NT2/D1 (cell line): ENCODE data around the gene WRAP73.

Experiments used
- DNase-seq: peaks from one replicate; pipeline ENCODE4 v3.0.0-alpha.2; 2011; ENCODE audit warnings: low read depth, low spot score
- H3K27me3 ChIP-seq: 2 replicates; pipeline ENCODE4 v1.6.0; 2011; ENCODE audit warnings: mild to moderate bottlenecking; ENCODE audit not compliant: insufficient read length, insufficient read depth
- H3K36me3 ChIP-seq: 2 replicates; pipeline ENCODE4 v1.6.1; 2011; ENCODE audit warnings: mild to moderate bottlenecking, low read length, mixed read lengths; ENCODE audit not compliant: insufficient read depth, insufficient read length
- H3K4me1 ChIP-seq: 2 replicates; pipeline ENCODE4 v1.5.1; 2011; ENCODE audit not compliant: insufficient read depth, insufficient read length
- H3K4me3 ChIP-seq: 2 replicates; pipeline ENCODE4 v1.5.1; 2011; ENCODE audit warnings: low read depth; ENCODE audit not compliant: insufficient read length
- H3K9ac ChIP-seq: 2 replicates; pipeline ENCODE4 v1.6.0; 2011; ENCODE audit warnings: low read depth; ENCODE audit not compliant: insufficient read length
- H3K9me3 ChIP-seq: 2 replicates; pipeline ENCODE4 v1.5.1; 2011; ENCODE audit warnings: mild to moderate bottlenecking, low read length; ENCODE audit not compliant: insufficient read depth
- SUZ12 ChIP-seq: IDR thresholded peaks from 2 replicates; pipeline ENCODE4 v1.6.1; 2011; ENCODE audit not compliant: insufficient read length, insufficient read depth; ENCODE audit errors: extremely low read depth
- YY1 ChIP-seq: IDR thresholded peaks from 2 replicates; pipeline ENCODE4 v1.6.1; 2011; ENCODE audit not compliant: insufficient read length, insufficient read depth
- ZNF274 ChIP-seq: IDR thresholded peaks from 2 replicates; pipeline ENCODE4 v1.6.1; 2011; ENCODE audit warnings: mild to moderate bottlenecking, low read depth, low read length

WRAP73 gene

DNA sequence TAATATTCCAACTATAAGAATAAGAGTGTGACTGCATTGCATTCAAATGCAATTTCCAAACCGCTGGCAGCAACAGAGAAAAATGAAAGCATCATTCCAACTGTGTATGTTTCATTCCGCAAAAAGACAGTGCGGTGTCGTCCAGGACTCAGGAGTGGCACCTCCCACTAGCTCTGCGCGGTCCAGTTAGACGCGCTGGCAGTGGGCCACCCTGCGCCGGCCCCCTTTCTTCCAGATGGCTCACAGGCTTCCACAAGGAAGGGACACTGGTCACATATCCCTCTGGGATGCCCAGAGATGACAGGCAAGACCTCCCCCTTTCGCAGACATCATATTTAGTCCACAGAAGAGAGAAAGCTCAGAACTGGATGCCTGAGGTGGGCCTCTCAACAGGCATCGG is 11.9 kb downstream of the WRAP73 start:
- no peak for DNase-seq
- no peaks in the 10 kb centered on the region for H3K9me3 ChIP-seq
- H3K27me3 ChIP-seq = no peaks in the 10 kb centered on the region
- TF ChIP-seq ZNF274 = no peak
- H3K36me3 ChIP-seq = peaks cover 60% of the 10 kb centered on the region
- no peak overlapping the region for H3K4me3 ChIP-seq
- H3K9ac ChIP-seq = no peak overlapping the region
- peaks cover 6% of the 10 kb centered on the region for H3K4me1 ChIP-seq

DNA sequence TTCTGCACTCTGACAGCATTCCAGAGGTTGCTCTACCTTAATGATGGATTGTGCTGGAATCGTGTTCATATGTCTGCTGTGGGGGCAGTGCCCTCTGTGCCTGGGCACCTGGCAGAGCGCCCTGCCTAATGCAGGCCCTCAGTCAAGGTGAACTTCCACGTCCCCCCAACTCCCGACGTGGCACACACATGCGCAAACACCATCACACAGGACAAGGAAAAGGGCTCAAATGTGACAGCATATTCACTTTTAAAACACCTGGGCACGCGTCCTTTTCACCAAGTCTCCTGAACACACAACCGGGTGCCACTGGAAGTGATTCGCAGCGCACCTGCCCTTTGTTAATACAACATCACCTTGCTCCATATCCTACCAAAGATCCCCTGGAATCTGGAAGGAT is 13.4 kb downstream of the WRAP73 start:
- no peak for DNase-seq
- Histone ChIP-seq H3K4me1 (peaks cover 14% of the 10 kb centered on the region), H3K36me3 (peaks cover 61% of the 10 kb centered on the region), H3K27me3 (no peaks in the 10 kb centered on the region), H3K9ac (no peak overlapping the region), H3K9me3 (no peaks in the 10 kb centered on the region), H3K4me3 (no peak overlapping the region)
- TF ChIP-seq YY1 (no peak), SUZ12 (no peak), ZNF274 (no peak)

- no peak for DNase-seq
- no peak for TF ChIP-seq ZNF274
- no peak for TF ChIP-seq YY1
- TF ChIP-seq SUZ12 = no peak
- no peak overlapping the region for H3K9ac ChIP-seq
- no peak overlapping the region for H3K4me3 ChIP-seq
- H3K36me3 ChIP-seq = peaks cover 59% of the 10 kb centered on the region
- H3K27me3 ChIP-seq = no peaks in the 10 kb centered on the region
- no peaks in the 10 kb centered on the region for H3K9me3 ChIP-seq
- H3K4me1 ChIP-seq = peaks cover 18% of the 10 kb centered on the region
Measured at GRCh38 chr1:3636080-3636479, 13.8 kb downstream of the WRAP73 start.

DNA sequence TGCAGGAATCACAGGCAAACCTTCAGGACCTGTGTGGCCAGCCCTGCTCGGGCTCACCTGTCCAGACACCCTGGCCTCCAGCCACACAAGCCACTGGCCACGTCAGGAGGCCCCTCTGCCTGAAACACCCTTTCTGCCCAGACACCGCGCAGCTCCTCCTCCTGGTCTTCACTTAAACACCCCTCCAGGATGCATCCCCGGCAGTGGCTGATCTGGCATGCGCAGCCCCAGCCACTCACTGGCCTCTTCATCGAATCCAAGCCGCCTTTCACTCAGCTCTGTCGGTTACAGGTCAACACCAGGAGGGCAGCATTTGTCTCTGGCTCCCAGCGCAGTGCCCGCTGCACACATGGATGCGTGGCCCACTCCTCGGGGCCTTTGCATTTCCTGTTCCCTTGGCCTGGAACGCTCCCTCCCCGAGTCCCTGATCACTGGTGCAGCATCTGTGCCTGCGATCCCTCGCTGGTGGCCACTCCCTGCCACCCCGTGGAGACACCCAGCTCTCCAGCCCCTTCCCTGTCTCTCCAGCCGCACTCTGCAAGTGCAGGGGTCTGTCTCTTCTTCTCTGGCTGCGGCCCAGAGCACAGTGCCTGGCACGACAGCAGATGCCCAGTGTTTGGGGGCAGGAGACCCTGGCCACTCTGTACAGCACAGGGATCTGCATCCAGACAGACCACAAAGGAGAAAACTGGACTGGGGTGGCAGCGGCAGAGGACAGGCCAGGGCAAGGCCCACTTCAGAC is 15.7 kb downstream of the WRAP73 start:
- H3K36me3 ChIP-seq = peaks cover 69% of the 10 kb centered on the region
- TF ChIP-seq YY1 (no peak), ZNF274 (no peak), SUZ12 (no peak)

DNA sequence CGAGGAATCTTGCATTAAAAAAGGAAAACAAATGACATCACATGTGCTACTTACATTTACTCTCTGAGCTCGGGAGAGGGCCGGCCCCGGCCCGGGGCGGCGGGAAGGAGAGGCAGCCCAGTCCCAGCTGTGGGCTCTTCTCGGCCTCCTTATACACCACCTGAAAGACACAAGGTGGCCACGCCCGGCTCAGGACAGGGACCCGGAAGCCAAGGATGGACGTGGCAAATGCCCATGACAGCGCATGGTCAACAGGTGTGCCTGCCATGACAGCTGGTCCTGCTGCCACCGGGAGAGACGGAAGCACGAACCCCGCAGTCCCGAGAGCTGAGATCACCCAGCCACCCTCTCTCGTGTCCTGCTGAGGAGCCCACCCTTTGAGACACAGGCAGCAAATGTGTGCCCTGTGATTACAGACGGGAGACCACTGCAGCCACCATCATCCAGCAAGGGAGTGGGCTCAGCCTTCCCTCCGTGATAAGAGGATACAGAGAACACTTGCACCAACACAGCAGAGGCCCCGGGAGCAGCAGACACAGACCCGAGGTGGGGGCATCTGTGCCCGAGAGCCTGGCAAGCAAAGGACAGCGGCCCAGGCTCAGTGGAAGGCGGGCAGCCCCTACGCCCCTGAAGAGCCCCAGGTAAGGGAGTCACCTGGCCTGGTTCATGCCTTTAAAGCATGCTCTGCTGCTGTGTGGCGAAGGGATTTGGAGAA is 16.4 kb downstream of the WRAP73 start:
- TF ChIP-seq YY1 = no peak
- no peak for TF ChIP-seq SUZ12
- TF ChIP-seq ZNF274 = no peak
- no peak for DNase-seq
- H3K36me3 ChIP-seq = peaks cover 76% of the 10 kb centered on the region

More for the DNA sequence above, 15.7 kb downstream of the WRAP73 start:
- Histone ChIP-seq H3K9ac (no peak overlapping the region), H3K4me3 (no peak overlapping the region), H3K4me1 (peaks cover 22% of the 10 kb centered on the region), H3K27me3 (no peaks in the 10 kb centered on the region), H3K9me3 (no peaks in the 10 kb centered on the region)
- DNase-seq = no peak

GRCh38 chr1:3632716-3633343 is 17.1 kb downstream of the WRAP73 start:
- peak overlapping the region; percentile 72 for H3K9ac ChIP-seq

More for the DNA sequence above, 16.4 kb downstream of the WRAP73 start:
- Histone ChIP-seq H3K9ac (no peak overlapping the region), H3K9me3 (no peaks in the 10 kb centered on the region), H3K27me3 (no peaks in the 10 kb centered on the region), H3K4me3 (no peak overlapping the region), H3K4me1 (peaks cover 22% of the 10 kb centered on the region)

DNA sequence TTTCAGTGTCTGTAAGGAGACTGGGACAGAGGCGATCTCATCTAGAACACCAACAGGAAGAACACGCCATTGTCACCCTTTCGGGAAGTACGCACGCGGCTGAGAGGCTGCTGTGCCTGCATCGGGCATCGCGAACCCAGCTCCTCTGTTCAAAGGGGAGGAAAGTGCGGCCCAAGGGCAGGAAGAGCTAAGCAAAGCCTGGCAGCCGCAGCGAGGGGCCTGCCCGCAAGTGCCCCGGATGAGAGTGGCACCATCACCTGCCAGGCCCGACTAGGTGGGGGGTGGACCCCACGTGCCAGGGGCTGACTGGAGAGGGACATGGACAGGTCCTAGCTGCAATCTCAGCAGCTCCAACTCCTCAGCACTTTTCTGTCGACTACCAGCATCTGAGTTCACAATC is 17.6 kb downstream of the WRAP73 start:
- H3K4me3 ChIP-seq = peak overlapping the region; percentile 4
- H3K4me1 ChIP-seq = peaks cover 22% of the 10 kb centered on the region
- peaks cover 79% of the 10 kb centered on the region for H3K36me3 ChIP-seq
- H3K9me3 ChIP-seq = no peaks in the 10 kb centered on the region
- no peak for DNase-seq
- no peaks in the 10 kb centered on the region for H3K27me3 ChIP-seq
- no peak for TF ChIP-seq ZNF274
- no peak for TF ChIP-seq SUZ12
- no peak for TF ChIP-seq YY1
- peak overlapping the region; percentile 72 for H3K9ac ChIP-seq

More at GRCh38 chr1:3632716-3633343, 17.1 kb downstream of the WRAP73 start:
- TF ChIP-seq YY1 (no peak), SUZ12 (no peak), ZNF274 (no peak)
- DNase-seq = no peak
- no peaks in the 10 kb centered on the region for H3K9me3 ChIP-seq
- peaks cover 75% of the 10 kb centered on the region for H3K36me3 ChIP-seq
- H3K27me3 ChIP-seq = no peaks in the 10 kb centered on the region
- peaks cover 22% of the 10 kb centered on the region for H3K4me1 ChIP-seq
- no peak overlapping the region for H3K4me3 ChIP-seq
